22Rv1 (cell line): ENCODE results near the gene ETNK2.

Source experiments
- CTCF ChIP-seq: fragments of 450-650 bp; IDR thresholded peaks from 2 replicates; pipeline ENCODE4 v1.5.1; 2017; ENCODE audit warnings: mild to moderate bottlenecking
- ZFX ChIP-seq: fragments of 450-650 bp; IDR thresholded peaks from 2 replicates; pipeline ENCODE4 v1.6.1; 2017; ENCODE audit warnings: antibody characterized with exemption, borderline replicate concordance

DNA sequence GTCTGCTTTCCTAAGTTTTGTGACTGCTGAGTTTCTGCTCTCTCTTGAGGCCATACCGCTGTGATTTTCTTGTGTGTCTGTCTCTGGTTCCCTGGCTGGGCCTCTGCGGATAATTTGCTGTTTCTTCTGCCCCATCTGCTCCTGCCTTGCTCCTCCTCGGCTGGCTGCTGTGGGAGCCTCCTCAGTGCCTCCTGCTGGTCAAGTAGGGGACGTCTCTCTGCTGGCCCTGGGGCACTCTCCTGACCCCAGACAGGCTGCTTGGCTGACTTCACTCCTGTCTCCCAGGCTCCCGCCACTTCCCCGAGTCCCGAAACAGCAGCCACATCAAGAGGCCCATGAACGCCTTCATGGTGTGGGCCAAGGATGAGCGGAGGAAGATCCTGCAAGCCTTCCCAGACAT is 28.5 kb downstream of the ETNK2 start:
- peak; percentile 62 for TF ChIP-seq CTCF
- TF ChIP-seq ZFX = no peak
